HepG2 (cell line): ENCODE measurements around the gene ELL. TPM values are rescaled to one million over a fixed set of nuclear protein-coding genes. Genes with fewer than 3 reads are reported as not detected.

Source experiments
- ASH2L ChIP-seq: fragments of 300-600, 200-600 bp; sonication (generic); IDR thresholded peaks from 2 replicates; pipeline ENCODE4 v1.7.0; 2017; ENCODE audit warnings: low read depth, mild to moderate bottlenecking, moderate library complexity, mixed read lengths, low read length; ENCODE audit not compliant: insufficient read length
- HOXA7 ChIP-seq: sonication (generic); formaldehyde crosslinking; IDR thresholded peaks from 2 replicates; pipeline ENCODE4 v1.8.1; 2022; ENCODE audit warnings: mild to moderate bottlenecking, missing genetic modification reagents, moderate library complexity
- HOXD1 ChIP-seq: sonication (generic); formaldehyde crosslinking; IDR thresholded peaks from 2 replicates; pipeline ENCODE4 v1.5.0; 2020; ENCODE audit warnings: missing genetic modification reagents
- SP2 ChIP-seq: sonication (generic); formaldehyde crosslinking; IDR thresholded peaks from 2 replicates; pipeline ENCODE4 v1.5.1; 2020; ENCODE audit warnings: mild to moderate bottlenecking, missing genetic modification reagents
- TFDP2 ChIP-seq: sonication (generic); formaldehyde crosslinking; IDR thresholded peaks from 2 replicates; pipeline ENCODE4 v1.4.0; 2020; ENCODE audit warnings: missing genetic modification reagents
- ZKSCAN1 ChIP-seq: fragments of 150-350 bp; IDR thresholded peaks from 2 replicates; pipeline ENCODE4 v1.6.1; 2014; ENCODE audit warnings: low read length
- ZNF343 ChIP-seq: sonication (generic); formaldehyde crosslinking; IDR thresholded peaks from 2 replicates; pipeline ENCODE4 v1.4.0; 2020; ENCODE audit warnings: mild to moderate bottlenecking, missing genetic modification reagents
- ZNF839 ChIP-seq: sonication (generic); formaldehyde crosslinking; IDR thresholded peaks from 2 replicates; pipeline ENCODE4 v1.4.0; 2020; ENCODE audit warnings: missing genetic modification reagents, mild to moderate bottlenecking, borderline replicate concordance
- polyA plus RNA-seq, 8 experiments: library from polyadenylated mRNA; depleted of rRNA in 3 of 8; stranded (reverse) in 7 of 8; unstranded in 1 of 8; fragments of >200 nt; fragmentation: Illumina TruSeq in 4 of 8; extraction: Trizol in 4 of 8; gene quantifications; 2 replicates each; pipeline versions ENCODE4 v1.2.1 to v1.2.3, GENCODE V29; 2011 to 2016; ENCODE audit warnings: low read depth in 4 of 8, missing spikeins in 1 of 8, mixed read lengths in 1 of 8; ENCODE audit not compliant: insufficient read depth in 1 of 8
- total RNA-seq, 5 experiments: library from RNA; depleted of rRNA; stranded (reverse); fragments of >200 nt; fragmentation: Illumina TruSeq; extraction: Trizol; gene quantifications; 2 replicates each; pipeline ENCODE4 v1.2.3, GENCODE V29; 2016; ENCODE audit warnings: low read depth in 1 of 5
- TF ChIP-seq, protein P1 (sequence below), 2 experiments: fragments of 450-650 bp in 1 of 2; sonication (generic) in 1 of 2; formaldehyde crosslinking in 1 of 2; IDR thresholded peaks; 2 replicates each; pipeline versions ENCODE4 v1.6.1 to v1.8.0; 2016 to 2022; ENCODE audit warnings: antibody characterized with exemption in 1 of 2, mild to moderate bottlenecking in 1 of 2, missing genetic modification reagents in 1 of 2
- TF ChIP-seq, protein P2 (sequence below): sonication (generic); formaldehyde crosslinking; conservative IDR thresholded peaks from 2 replicates; pipeline ENCODE4 v1.4.0; 2020; ENCODE audit warnings: mild to moderate bottlenecking, missing genetic modification reagents, moderate library complexity
- TF ChIP-seq, protein P3 (sequence below): sonication (generic); formaldehyde crosslinking; IDR thresholded peaks from 2 replicates; pipeline ENCODE4 v1.5.1; 2020; ENCODE audit warnings: mild to moderate bottlenecking, moderate library complexity, missing genetic modification reagents

Gene ELL
- total and polyA plus RNA-seq, 2 of the 13 experiments (the other 11 are each of a cell fraction or from before 2014, with no cell fraction given), result 3.7 to 5.4 TPM

GRCh38 chr19:18469069-18469846 lies 52.6 kb downstream of the ELL start (continued):
- TF ChIP-seq, protein P1, sequence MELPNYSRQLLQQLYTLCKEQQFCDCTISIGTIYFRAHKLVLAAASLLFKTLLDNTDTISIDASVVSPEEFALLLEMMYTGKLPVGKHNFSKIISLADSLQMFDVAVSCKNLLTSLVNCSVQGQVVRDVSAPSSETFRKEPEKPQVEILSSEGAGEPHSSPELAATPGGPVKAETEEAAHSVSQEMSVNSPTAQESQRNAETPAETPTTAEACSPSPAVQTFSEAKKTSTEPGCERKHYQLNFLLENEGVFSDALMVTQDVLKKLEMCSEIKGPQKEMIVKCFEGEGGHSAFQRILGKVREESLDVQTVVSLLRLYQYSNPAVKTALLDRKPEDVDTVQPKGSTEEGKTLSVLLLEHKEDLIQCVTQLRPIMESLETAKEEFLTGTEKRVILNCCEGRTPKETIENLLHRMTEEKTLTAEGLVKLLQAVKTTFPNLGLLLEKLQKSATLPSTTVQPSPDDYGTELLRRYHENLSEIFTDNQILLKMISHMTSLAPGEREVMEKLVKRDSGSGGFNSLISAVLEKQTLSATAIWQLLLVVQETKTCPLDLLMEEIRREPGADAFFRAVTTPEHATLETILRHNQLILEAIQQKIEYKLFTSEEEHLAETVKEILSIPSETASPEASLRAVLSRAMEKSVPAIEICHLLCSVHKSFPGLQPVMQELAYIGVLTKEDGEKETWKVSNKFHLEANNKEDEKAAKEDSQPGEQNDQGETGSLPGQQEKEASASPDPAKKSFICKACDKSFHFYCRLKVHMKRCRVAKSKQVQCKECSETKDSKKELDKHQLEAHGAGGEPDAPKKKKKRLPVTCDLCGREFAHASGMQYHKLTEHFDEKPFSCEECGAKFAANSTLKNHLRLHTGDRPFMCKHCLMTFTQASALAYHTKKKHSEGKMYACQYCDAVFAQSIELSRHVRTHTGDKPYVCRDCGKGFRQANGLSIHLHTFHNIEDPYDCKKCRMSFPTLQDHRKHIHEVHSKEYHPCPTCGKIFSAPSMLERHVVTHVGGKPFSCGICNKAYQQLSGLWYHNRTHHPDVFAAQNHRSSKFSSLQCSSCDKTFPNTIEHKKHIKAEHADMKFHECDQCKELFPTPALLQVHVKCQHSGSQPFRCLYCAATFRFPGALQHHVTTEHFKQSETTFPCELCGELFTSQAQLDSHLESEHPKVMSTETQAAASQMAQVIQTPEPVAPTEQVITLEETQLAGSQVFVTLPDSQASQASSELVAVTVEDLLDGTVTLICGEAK (IDR thresholded peaks at IDR 0.05), result no peak
- TF ChIP-seq, protein P1 (CRISPR knock-in tag; IDR thresholded peaks at IDR 0.05), result no peak; the same call in 1 of the 2 replicates
- TF ChIP-seq SP2 (CRISPR knock-in tag), result no peak
- TF ChIP-seq TFDP2, result 0 out of 2 replicates have a peak, but pooled peaks have one; percentile 21
- TF ChIP-seq ZKSCAN1, result no peak
- TF ChIP-seq ASH2L, result peak; percentile 44
- no peak for TF ChIP-seq HOXD1
- 0 out of 2 replicates have a peak, but pooled peaks have one; percentile 38 for TF ChIP-seq ZNF343 (CRISPR knock-in tag)
- no peak for TF ChIP-seq ZNF839 (CRISPR knock-in tag)
- TF ChIP-seq, protein P2, sequence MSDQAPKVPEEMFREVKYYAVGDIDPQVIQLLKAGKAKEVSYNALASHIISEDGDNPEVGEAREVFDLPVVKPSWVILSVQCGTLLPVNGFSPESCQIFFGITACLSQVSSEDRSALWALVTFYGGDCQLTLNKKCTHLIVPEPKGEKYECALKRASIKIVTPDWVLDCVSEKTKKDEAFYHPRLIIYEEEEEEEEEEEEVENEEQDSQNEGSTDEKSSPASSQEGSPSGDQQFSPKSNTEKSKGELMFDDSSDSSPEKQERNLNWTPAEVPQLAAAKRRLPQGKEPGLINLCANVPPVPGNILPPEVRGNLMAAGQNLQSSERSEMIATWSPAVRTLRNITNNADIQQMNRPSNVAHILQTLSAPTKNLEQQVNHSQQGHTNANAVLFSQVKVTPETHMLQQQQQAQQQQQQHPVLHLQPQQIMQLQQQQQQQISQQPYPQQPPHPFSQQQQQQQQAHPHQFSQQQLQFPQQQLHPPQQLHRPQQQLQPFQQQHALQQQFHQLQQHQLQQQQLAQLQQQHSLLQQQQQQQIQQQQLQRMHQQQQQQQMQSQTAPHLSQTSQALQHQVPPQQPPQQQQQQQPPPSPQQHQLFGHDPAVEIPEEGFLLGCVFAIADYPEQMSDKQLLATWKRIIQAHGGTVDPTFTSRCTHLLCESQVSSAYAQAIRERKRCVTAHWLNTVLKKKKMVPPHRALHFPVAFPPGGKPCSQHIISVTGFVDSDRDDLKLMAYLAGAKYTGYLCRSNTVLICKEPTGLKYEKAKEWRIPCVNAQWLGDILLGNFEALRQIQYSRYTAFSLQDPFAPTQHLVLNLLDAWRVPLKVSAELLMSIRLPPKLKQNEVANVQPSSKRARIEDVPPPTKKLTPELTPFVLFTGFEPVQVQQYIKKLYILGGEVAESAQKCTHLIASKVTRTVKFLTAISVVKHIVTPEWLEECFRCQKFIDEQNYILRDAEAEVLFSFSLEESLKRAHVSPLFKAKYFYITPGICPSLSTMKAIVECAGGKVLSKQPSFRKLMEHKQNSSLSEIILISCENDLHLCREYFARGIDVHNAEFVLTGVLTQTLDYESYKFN (CRISPR knock-in tag), result peak; percentile 31; the same call in 1 of the 2 replicates
- TF ChIP-seq HOXA7 (CRISPR knock-in tag), result no peak
- TF ChIP-seq, protein P3, sequence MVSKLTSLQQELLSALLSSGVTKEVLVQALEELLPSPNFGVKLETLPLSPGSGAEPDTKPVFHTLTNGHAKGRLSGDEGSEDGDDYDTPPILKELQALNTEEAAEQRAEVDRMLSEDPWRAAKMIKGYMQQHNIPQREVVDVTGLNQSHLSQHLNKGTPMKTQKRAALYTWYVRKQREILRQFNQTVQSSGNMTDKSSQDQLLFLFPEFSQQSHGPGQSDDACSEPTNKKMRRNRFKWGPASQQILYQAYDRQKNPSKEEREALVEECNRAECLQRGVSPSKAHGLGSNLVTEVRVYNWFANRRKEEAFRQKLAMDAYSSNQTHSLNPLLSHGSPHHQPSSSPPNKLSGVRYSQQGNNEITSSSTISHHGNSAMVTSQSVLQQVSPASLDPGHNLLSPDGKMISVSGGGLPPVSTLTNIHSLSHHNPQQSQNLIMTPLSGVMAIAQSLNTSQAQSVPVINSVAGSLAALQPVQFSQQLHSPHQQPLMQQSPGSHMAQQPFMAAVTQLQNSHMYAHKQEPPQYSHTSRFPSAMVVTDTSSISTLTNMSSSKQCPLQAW (CRISPR knock-in tag), result peak; percentile 79; the same call in 1 of the 2 replicates
